ENCODE measurements around the gene SCD5.

GRCh38 chr4:82718162-82718940 lies 80.2 kb downstream of the SCD5 start:
- TF ChIP-seq CTCF (IDR thresholded peaks at IDR 0.05) (no peak), POLR2A (IDR thresholded peaks at IDR 0.05) (no peak), POLR2AphosphoS5 (IDR thresholded peaks at IDR 0.05) (no peak)

Data from prostate gland (tissue), 2 donors.